Ishikawa (cell line): Measurements from ENCODE around the gene FDXR.
A peak's percentile ranks its signal among the peaks of the same experiment; 100 is the strongest.

ENCODE experiments used
- CEBPB ChIP-seq: IDR thresholded peaks from 2 replicates; pipeline ENCODE4 v1.6.1; 2012
- CREB1 ChIP-seq: IDR thresholded peaks from 2 replicates; pipeline ENCODE4 v1.6.1; 2012; ENCODE audit warnings: low read depth
- EGR1 ChIP-seq: IDR thresholded peaks from 2 replicates; pipeline ENCODE4 v1.6.1; 2012
- EP300 ChIP-seq: IDR thresholded peaks from 2 replicates; pipeline ENCODE4 v1.6.1; 2012; ENCODE audit warnings: borderline replicate concordance
- FOXM1 ChIP-seq: IDR thresholded peaks from 2 replicates; pipeline ENCODE4 v1.6.1; 2012; ENCODE audit warnings: low read depth, borderline replicate concordance
- NFIC ChIP-seq: IDR thresholded peaks from 2 replicates; pipeline ENCODE4 v1.6.1; 2012
- RAD21 ChIP-seq: IDR thresholded peaks from 2 replicates; pipeline ENCODE4 v1.6.1; 2012; ENCODE audit warnings: low read depth
- REST ChIP-seq: IDR thresholded peaks from 2 replicates; pipeline ENCODE4 v1.6.1; 2012; ENCODE audit warnings: low read depth, mild to moderate bottlenecking
- TAF1 ChIP-seq: IDR thresholded peaks from 2 replicates; pipeline ENCODE4 v1.6.1; 2012; ENCODE audit warnings: low read depth, mild to moderate bottlenecking
- TCF12 ChIP-seq: IDR thresholded peaks from 2 replicates; pipeline ENCODE4 v1.6.1; 2012; ENCODE audit warnings: low read depth
- TEAD4 ChIP-seq: IDR thresholded peaks from 2 replicates; pipeline ENCODE4 v1.6.1; 2012
- USF1 ChIP-seq: IDR thresholded peaks from 2 replicates; pipeline ENCODE4 v1.6.1; 2012
- YY1 ChIP-seq: IDR thresholded peaks from 2 replicates; pipeline ENCODE4 v1.6.1; 2012; ENCODE audit warnings: low read depth
- ZBTB7A ChIP-seq: IDR thresholded peaks from 2 replicates; pipeline ENCODE4 v1.6.1; 2012; ENCODE audit warnings: low read depth
- TF ChIP-seq, protein P1 (sequence below): IDR thresholded peaks from 2 replicates; pipeline ENCODE4 v1.6.1; 2012

FDXR gene

GRCh38 chr17:74874615-74875037, 1.8 kb upstream of the FDXR start:
- TF ChIP-seq, protein P1, sequence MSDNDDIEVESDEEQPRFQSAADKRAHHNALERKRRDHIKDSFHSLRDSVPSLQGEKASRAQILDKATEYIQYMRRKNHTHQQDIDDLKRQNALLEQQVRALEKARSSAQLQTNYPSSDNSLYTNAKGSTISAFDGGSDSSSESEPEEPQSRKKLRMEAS = no peak
- TF ChIP-seq CEBPB = no peak
- TF ChIP-seq EGR1 = no peak
- no peak for TF ChIP-seq CREB1
- no peak for TF ChIP-seq FOXM1
- no peak for TF ChIP-seq YY1
- no peak for TF ChIP-seq REST

DNA sequence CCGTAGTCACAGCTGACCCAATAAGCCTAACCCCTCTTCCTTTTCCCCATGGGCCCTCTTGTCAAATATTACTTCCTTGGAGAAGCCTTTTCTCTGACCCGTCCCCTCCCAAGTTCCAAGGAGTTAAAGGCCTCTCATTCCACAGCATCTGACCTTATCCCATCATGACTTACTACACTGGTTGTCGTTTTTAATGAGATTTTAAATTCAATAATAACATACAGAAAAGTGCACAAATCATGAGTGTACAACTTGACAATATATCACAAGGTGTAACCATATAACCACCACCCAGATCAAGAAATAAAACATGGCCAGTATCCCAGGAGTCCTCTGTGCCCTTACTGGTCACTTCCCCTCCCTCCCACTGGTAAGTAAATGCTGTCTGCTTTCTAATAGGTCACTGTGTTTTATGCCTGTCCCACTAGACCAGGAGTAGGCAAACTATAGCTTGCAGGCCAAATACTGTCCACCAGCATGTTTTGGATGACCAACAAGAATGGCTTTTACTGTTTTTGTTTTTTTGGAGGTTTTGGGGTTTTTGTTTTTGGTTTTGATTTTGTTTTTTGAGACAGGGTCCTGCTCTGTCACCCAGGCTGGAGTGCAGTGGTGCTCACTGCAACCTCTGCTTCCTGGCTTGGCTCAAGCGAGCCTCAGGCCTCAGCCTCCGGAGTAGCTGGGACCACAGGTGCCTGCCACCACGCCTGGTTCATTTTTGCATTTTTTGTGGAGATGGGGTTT, 1.2 kb upstream of the FDXR start:
- TF ChIP-seq TCF12 = no peak
- TF ChIP-seq CEBPB = no peak
- no peak for TF ChIP-seq NFIC
- no peak for TF ChIP-seq FOXM1
- TF ChIP-seq TEAD4 = no peak
- no peak for TF ChIP-seq EGR1
- no peak for TF ChIP-seq CREB1
- no peak for TF ChIP-seq EP300
- TF ChIP-seq USF1 = no peak
- no peak for TF ChIP-seq RAD21

GRCh38 chr17:74873037-74873873, 461 bp upstream of the FDXR start:
- TF ChIP-seq CEBPB (peak; percentile 88), TAF1 (peak; percentile 84), REST (peak; percentile 40; the same call in 1 of the 2 replicates), EGR1 (peak; percentile 19; the same call in 1 of the 2 replicates), YY1 (no peak), NFIC (no peak), EP300 (no peak), TEAD4 (peak; percentile 41; the same call in 1 of the 2 replicates), CREB1 (peak; percentile 100), ZBTB7A (0 out of 2 replicates have a peak, but pooled peaks have one; percentile 31), USF1 (peak; percentile 99), FOXM1 (0 out of 2 replicates have a peak, but pooled peaks have one; percentile 12), TCF12 (peak; percentile 65; the same call in 1 of the 2 replicates), RAD21 (no peak)
- TF ChIP-seq, protein P1 = peak; percentile 87

DNA sequence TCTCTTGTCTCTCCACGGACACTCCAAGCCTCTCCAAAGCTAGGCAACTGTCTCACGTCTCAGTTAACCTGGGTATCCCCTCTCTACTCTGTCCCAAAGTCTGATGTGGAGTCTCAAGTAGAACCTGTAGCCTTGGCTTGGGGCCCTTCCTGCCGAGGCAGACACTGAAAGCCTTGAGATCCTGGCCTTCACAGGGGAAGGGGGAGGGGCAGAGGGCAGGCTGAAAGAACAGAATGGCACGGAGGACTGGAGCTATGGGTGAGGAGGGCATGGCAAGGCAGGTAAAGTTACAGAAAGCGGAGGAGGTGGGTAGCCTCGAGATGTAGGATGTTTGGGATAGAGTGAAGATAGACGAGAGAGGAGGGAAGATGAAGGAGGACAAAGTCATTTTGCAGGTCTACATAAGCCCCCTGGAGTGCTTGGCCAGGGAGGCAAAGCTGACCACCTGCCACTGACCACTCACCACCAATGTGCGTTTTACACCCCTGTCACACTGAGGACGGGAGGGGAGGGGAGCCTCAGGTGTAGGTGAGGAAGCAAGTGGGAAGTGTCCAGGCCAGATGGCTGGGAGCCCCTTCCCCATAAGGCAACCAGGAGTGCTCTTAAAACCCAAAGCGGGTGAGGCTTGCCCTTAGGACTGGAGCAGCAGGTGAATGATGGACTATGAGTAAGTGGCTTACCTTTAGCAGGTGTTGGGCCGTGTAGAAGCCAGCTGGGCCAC, 1.3 kb downstream of the FDXR start:
- TF ChIP-seq USF1 (no peak), CEBPB (no peak), ZBTB7A (no peak), REST (no peak), TCF12 (no peak), RAD21 (no peak), TEAD4 (no peak), CREB1 (no peak), EP300 (no peak), YY1 (no peak), TAF1 (no peak), NFIC (no peak), EGR1 (no peak), FOXM1 (no peak)
- TF ChIP-seq, protein P1 = no peak
